ELF-1 (cell line): Measurements from ENCODE around the gene USP27X.

Experiments used
- DNase-seq: peaks from one replicate; pipeline ENCODE4 v3.0.0-alpha.2; 2016; ENCODE audit warnings: low read depth, low spot score

Gene USP27X

GRCh38 chrX:49878834-49879655 lies at the start of gene USP27X:
Gene USP27X (plus strand): TSS chrX:49879484. CDS start chrX:49880308, 824 bp downstream.
- peak; percentile 95 for DNase-seq

GRCh38 chrX:49838374-49838773 lies 40.9 kb upstream of the USP27X start:
- peak; percentile 59 for DNase-seq

GRCh38 chrX:49840679-49841078 lies 38.6 kb upstream of the USP27X start:
- peak; percentile 87 for DNase-seq

GRCh38 chrX:49842621-49843020 lies 36.7 kb upstream of the USP27X start:
- no peak for DNase-seq

GRCh38 chrX:49844611-49845010 lies 34.7 kb upstream of the USP27X start:
- no peak for DNase-seq

GRCh38 chrX:49845701-49846403 lies 33.4 kb upstream of the USP27X start:
- no peak for DNase-seq

GRCh38 chrX:49846522-49846921 lies 32.8 kb upstream of the USP27X start:
- no peak for DNase-seq

GRCh38 chrX:49848275-49848674 lies 31.0 kb upstream of the USP27X start:
- no peak for DNase-seq

- DNase-seq = no peak
These were observed 29.3 kb upstream of the USP27X start for GRCh38 chrX:49850028-49850427.

GRCh38 chrX:49853661-49854060 lies 25.6 kb upstream of the USP27X start:
- no peak for DNase-seq

- DNase-seq = no peak
These were observed 22.5 kb upstream of the USP27X start for GRCh38 chrX:49856819-49857218.

GRCh38 chrX:49858341-49858740 lies 20.9 kb upstream of the USP27X start:
- DNase-seq = no peak

- no peak for DNase-seq
These were observed 19.8 kb upstream of the USP27X start for GRCh38 chrX:49859491-49859890.

- DNase-seq = no peak
These were observed 18.3 kb upstream of the USP27X start for GRCh38 chrX:49860867-49861535.

GRCh38 chrX:49862093-49862492 lies 17.2 kb upstream of the USP27X start:
- no peak for DNase-seq

GRCh38 chrX:49868739-49869138 lies 10.5 kb upstream of the USP27X start:
- no peak for DNase-seq

- DNase-seq = no peak
These were observed 2.5 kb upstream of the USP27X start for GRCh38 chrX:49876750-49877149.

- DNase-seq = no peak
These were observed 1.7 kb upstream of the USP27X start for GRCh38 chrX:49877397-49878101.

GRCh38 chrX:49878128-49878833 lies 1.0 kb upstream of the USP27X start:
- no peak for DNase-seq

GRCh38 chrX:49879656-49880277 lies 483 bp downstream of the USP27X start:
- no peak for DNase-seq

- no peak for DNase-seq
These were observed 1.4 kb downstream of the USP27X start for GRCh38 chrX:49880668-49881067.
